HepG2 (cell line): Measurements from ENCODE around the gene EGFLAM. TPM values are rescaled to one million over a fixed set of nuclear protein-coding genes. Genes with fewer than 3 reads are reported as not detected.

ENCODE experiments used
- ASH2L ChIP-seq: fragments of 300-600, 200-600 bp; sonication (generic); IDR thresholded peaks from 2 replicates; pipeline ENCODE4 v1.7.0; 2017; ENCODE audit warnings: low read depth, mild to moderate bottlenecking, moderate library complexity, mixed read lengths, low read length; ENCODE audit not compliant: insufficient read length
- FOXK2 ChIP-seq: fragments of 450-650 bp; IDR thresholded peaks from 2 replicates; pipeline ENCODE4 v1.6.1; 2016
- GABPA ChIP-seq, 2 experiments: IDR thresholded peaks; 2 replicates each; pipeline ENCODE4 v1.6.1; 2011 to 2016; ENCODE audit warnings: low read depth in 2 of 2, low read length in 1 of 2, missing biosample characterization in 1 of 2, missing genetic modification characterization in 1 of 2
- MIER3 ChIP-seq: IDR thresholded peaks from 2 replicates; pipeline ENCODE4 v1.6.1; 2016; ENCODE audit warnings: missing compliant biosample characterization, borderline replicate concordance
- MXD4 ChIP-seq: IDR thresholded peaks from 2 replicates; pipeline ENCODE4 v1.6.1; 2016; ENCODE audit warnings: mild to moderate bottlenecking, missing biosample characterization, missing genetic modification reagents
- RCOR2 ChIP-seq: IDR thresholded peaks from 2 replicates; pipeline ENCODE4 v1.6.1; 2016; ENCODE audit warnings: missing biosample characterization, missing genetic modification reagents
- RXRB ChIP-seq: IDR thresholded peaks from 2 replicates; pipeline ENCODE4 v1.6.1; 2016; ENCODE audit warnings: borderline replicate concordance, missing genetic modification reagents, missing compliant biosample characterization
- SMAD3 ChIP-seq: sonication (generic); formaldehyde crosslinking; IDR thresholded peaks from 2 replicates; pipeline ENCODE4 v1.4.0; 2020; ENCODE audit warnings: missing genetic modification reagents
- SMYD3 ChIP-seq: sonication (generic); formaldehyde crosslinking; IDR thresholded peaks from 2 replicates; pipeline ENCODE4 v1.8.1; 2023; ENCODE audit warnings: mild to moderate bottlenecking, missing genetic modification reagents
- YEATS2 ChIP-seq: sonication (generic); formaldehyde crosslinking; IDR thresholded peaks from 2 replicates; pipeline ENCODE4 v1.4.0; 2020; ENCODE audit warnings: missing genetic modification reagents, borderline replicate concordance
- ZBTB21 ChIP-seq: sonication (generic); formaldehyde crosslinking; IDR thresholded peaks from 2 replicates; pipeline ENCODE4 v1.4.0; 2020; ENCODE audit warnings: missing genetic modification reagents
- ZMYM2 ChIP-seq: sonication (generic); formaldehyde crosslinking; IDR thresholded peaks from 2 replicates; pipeline ENCODE4 v1.8.0; 2022; ENCODE audit warnings: mild to moderate bottlenecking, missing genetic modification reagents
- polyA plus RNA-seq, 8 experiments: library from polyadenylated mRNA; depleted of rRNA in 3 of 8; stranded (reverse) in 7 of 8; unstranded in 1 of 8; fragments of >200 nt; fragmentation: Illumina TruSeq in 4 of 8; extraction: Trizol in 4 of 8; gene quantifications; 2 replicates each; pipeline versions ENCODE4 v1.2.1 to v1.2.3, GENCODE V29; 2011 to 2016; ENCODE audit warnings: low read depth in 4 of 8, missing spikeins in 1 of 8, mixed read lengths in 1 of 8; ENCODE audit not compliant: insufficient read depth in 1 of 8
- total RNA-seq, 5 experiments: library from RNA; depleted of rRNA; stranded (reverse); fragments of >200 nt; fragmentation: Illumina TruSeq; extraction: Trizol; gene quantifications; 2 replicates each; pipeline ENCODE4 v1.2.3, GENCODE V29; 2016; ENCODE audit warnings: low read depth in 1 of 5
- TF ChIP-seq, protein P1 (sequence below): sonication (generic); formaldehyde crosslinking; IDR thresholded peaks from 2 replicates; pipeline ENCODE4 v1.5.0; 2020; ENCODE audit warnings: mild to moderate bottlenecking, missing genetic modification reagents, moderate library complexity
- TF ChIP-seq, protein P2 (sequence below): sonication (generic); formaldehyde crosslinking; IDR thresholded peaks from 2 replicates; pipeline ENCODE4 v1.5.1; 2020; ENCODE audit warnings: missing genetic modification reagents, mild to moderate bottlenecking, borderline replicate concordance
- TF ChIP-seq, protein P3 (sequence below): sonication (generic); formaldehyde crosslinking; IDR thresholded peaks from 2 replicates; pipeline ENCODE4 v1.4.0; 2020; ENCODE audit warnings: missing genetic modification reagents
- TF ChIP-seq, protein P4 (sequence below): sonication (generic); formaldehyde crosslinking; IDR thresholded peaks from 2 replicates; pipeline ENCODE4 v1.4.0; 2020; ENCODE audit warnings: missing genetic modification reagents, borderline replicate concordance

EGFLAM gene
- total and polyA plus RNA-seq, 2 of the 13 experiments (the other 11 are each of a cell fraction or from before 2014, with no cell fraction given), result not detected

DNA sequence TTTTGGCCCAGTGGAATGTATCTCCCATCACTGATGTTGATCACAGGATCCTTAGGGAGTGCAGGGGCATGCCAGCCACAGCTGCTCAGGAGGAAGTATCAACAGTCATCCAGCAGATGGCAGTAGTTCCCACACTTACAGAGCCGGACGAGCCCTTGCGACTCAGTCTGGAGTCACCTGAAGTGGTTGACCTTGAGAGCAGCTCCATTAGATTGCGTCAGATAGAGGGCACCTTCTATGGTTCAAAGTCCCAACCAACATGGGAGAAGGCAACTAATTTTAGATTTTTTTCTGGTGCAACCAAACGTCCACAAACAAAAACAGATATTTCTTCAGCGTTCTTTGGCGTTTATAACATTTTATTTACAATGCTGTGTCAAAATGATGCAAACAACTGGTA is 124.5 kb downstream of the EGFLAM start (continued):
- TF ChIP-seq, protein P1, sequence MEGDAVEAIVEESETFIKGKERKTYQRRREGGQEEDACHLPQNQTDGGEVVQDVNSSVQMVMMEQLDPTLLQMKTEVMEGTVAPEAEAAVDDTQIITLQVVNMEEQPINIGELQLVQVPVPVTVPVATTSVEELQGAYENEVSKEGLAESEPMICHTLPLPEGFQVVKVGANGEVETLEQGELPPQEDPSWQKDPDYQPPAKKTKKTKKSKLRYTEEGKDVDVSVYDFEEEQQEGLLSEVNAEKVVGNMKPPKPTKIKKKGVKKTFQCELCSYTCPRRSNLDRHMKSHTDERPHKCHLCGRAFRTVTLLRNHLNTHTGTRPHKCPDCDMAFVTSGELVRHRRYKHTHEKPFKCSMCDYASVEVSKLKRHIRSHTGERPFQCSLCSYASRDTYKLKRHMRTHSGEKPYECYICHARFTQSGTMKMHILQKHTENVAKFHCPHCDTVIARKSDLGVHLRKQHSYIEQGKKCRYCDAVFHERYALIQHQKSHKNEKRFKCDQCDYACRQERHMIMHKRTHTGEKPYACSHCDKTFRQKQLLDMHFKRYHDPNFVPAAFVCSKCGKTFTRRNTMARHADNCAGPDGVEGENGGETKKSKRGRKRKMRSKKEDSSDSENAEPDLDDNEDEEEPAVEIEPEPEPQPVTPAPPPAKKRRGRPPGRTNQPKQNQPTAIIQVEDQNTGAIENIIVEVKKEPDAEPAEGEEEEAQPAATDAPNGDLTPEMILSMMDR (CRISPR knock-in tag), result peak; percentile 90
- TF ChIP-seq RCOR2 (0 out of 2 replicates have a peak, but pooled peaks have one; percentile 28), YEATS2 (CRISPR knock-in tag) (no peak; the same call in 1 of the 2 replicates), RXRB (CRISPR knock-in tag) (peak; percentile 76), SMAD3 (CRISPR knock-in tag) (peak; percentile 63; the same call in 1 of the 2 replicates), ASH2L (peak; percentile 38), ZBTB21 (CRISPR knock-in tag) (no peak), SMYD3 (CRISPR knock-in tag) (no peak), FOXK2 (no peak), MXD4 (CRISPR knock-in tag) (peak; percentile 40; the same call in 1 of the 2 replicates), GABPA (IDR thresholded peaks at IDR 0.05; ENCODE audit: low read depth, low read length) (no peak), GABPA (CRISPR knock-in tag; IDR thresholded peaks at IDR 0.05; ENCODE audit: low read depth) (peak; percentile 34; the same call in 1 of the 2 replicates), MIER3 (CRISPR knock-in tag) (peak; percentile 68; the same call in 1 of the 2 replicates), ZMYM2 (CRISPR knock-in tag) (0 out of 2 replicates have a peak, but pooled peaks have one; percentile 40)
- TF ChIP-seq, protein P2, sequence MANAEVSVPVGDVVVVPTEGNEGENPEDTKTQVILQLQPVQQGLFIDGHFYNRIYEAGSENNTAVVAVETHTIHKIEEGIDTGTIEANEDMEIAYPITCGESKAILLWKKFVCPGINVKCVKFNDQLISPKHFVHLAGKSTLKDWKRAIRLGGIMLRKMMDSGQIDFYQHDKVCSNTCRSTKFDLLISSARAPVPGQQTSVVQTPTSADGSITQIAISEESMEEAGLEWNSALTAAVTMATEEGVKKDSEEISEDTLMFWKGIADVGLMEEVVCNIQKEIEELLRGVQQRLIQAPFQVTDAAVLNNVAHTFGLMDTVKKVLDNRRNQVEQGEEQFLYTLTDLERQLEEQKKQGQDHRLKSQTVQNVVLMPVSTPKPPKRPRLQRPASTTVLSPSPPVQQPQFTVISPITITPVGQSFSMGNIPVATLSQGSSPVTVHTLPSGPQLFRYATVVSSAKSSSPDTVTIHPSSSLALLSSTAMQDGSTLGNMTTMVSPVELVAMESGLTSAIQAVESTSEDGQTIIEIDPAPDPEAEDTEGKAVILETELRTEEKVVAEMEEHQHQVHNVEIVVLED, result peak; percentile 29; the same call in 1 of the 2 replicates
- TF ChIP-seq, protein P3, sequence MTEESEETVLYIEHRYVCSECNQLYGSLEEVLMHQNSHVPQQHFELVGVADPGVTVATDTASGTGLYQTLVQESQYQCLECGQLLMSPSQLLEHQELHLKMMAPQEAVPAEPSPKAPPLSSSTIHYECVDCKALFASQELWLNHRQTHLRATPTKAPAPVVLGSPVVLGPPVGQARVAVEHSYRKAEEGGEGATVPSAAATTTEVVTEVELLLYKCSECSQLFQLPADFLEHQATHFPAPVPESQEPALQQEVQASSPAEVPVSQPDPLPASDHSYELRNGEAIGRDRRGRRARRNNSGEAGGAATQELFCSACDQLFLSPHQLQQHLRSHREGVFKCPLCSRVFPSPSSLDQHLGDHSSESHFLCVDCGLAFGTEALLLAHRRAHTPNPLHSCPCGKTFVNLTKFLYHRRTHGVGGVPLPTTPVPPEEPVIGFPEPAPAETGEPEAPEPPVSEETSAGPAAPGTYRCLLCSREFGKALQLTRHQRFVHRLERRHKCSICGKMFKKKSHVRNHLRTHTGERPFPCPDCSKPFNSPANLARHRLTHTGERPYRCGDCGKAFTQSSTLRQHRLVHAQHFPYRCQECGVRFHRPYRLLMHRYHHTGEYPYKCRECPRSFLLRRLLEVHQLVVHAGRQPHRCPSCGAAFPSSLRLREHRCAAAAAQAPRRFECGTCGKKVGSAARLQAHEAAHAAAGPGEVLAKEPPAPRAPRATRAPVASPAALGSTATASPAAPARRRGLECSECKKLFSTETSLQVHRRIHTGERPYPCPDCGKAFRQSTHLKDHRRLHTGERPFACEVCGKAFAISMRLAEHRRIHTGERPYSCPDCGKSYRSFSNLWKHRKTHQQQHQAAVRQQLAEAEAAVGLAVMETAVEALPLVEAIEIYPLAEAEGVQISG (CRISPR knock-in tag), result peak; percentile 60
- TF ChIP-seq, protein P4, sequence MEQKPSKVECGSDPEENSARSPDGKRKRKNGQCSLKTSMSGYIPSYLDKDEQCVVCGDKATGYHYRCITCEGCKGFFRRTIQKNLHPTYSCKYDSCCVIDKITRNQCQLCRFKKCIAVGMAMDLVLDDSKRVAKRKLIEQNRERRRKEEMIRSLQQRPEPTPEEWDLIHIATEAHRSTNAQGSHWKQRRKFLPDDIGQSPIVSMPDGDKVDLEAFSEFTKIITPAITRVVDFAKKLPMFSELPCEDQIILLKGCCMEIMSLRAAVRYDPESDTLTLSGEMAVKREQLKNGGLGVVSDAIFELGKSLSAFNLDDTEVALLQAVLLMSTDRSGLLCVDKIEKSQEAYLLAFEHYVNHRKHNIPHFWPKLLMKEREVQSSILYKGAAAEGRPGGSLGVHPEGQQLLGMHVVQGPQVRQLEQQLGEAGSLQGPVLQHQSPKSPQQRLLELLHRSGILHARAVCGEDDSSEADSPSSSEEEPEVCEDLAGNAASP (CRISPR knock-in tag), result peak; percentile 70; the same call in 1 of the 2 replicates
